GM18498 (cell line): ENCODE measurements around the gene MYO18A.

ENCODE experiments used
- ATAC-seq: cut with Tn5 transposase; IDR thresholded peaks from one replicate; pipeline ENCODE4 v1.9.1; 2021; ENCODE audit warnings: mild to moderate bottlenecking, moderate library complexity; ENCODE audit not compliant: unreplicated experiment

Gene MYO18A

DNA sequence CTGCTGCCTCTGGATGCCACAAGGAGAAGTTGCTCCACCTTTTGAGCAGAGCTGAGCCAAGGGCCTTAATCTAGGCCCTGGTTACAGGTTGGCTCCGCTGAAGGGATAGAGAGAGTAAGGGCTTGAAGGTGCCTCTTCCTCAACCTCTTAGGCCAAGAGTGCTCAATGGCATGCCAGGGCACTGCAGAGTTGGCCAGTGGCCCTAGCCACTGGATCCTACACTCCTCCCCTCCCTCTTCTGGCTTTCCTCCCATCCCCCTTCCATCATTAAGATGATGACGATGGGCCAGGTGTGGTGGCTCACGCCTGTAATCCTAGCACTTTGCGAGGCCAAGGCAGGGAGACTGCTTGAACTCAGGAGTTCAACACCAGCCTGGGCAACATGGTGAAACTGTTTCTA lies 50.5 kb downstream of the MYO18A start:
- no peak for ATAC-seq

DNA sequence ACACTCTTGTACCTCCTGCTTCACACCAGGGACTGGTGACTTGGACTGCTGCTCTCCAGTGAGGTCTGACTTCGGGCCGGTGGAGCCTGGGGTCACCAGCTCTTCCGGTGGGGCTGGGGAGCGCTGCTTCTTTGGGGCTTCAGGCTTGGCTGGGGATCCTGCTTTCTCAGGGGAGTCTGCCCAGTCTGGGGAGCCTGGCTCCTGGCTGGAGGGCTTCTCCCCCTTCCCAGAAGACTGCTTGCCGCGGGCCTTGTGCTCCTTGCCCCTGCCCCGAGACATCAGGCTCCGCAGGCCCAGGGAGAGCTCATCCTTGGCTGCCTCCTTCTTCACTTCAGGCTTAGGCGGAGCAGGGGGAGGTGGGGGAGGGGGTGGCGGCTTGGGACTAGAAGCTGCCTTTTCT lies 52.4 kb downstream of the MYO18A start:
- ATAC-seq: no peak

DNA sequence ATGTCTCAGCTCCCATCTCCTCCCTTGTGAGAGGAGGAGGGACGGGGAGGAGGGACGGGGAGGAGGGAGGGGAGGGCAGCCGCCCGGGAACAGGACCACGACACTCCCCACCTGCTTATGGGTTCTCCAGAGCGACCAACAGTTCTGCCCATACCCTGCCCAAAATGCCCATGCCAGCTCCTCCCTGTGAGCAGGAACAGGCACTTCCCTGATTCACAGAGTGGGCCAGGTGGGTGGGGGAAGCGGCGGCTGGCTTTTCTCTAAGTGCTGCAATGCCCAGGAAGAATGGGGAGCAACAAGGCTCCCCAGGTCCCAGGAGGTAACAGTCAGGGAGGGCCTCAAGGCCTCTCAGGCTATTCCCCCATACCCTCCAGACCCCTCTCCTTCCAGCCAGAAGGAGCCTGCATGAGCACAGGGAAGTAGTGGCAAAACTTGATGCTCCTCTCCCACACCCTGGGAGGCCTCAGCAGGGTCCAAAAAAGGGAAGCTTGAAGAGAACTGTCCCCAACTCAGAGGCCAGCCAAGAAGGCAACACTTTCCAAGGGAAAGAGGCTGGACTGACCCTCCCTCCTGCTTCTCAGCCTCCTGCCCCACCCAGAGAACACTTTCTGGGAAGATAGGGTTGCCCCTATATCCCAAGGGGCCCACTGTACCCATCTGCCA lies 53.8 kb downstream of the MYO18A start:
- no peak for ATAC-seq

DNA sequence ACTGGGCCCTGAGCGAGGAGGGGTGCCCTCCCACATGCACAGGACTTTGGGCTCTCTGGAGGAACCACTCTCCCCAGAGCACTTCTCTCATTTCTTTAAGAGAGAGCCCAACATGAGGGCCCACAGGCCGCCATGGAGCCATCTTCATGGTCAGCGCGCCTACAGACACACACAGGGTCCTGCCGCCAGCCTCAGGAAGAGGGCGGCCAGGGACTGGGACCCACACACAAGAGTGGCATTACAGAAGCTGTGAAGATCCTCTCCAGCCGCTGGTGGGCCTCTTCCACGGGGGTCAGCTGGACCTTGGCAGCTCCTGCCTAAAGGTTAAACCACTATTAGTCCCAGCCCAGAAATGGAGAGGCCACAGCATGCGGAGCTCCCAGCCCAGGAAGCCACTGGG lies 54.5 kb downstream of the MYO18A start:
- no peak for ATAC-seq

DNA sequence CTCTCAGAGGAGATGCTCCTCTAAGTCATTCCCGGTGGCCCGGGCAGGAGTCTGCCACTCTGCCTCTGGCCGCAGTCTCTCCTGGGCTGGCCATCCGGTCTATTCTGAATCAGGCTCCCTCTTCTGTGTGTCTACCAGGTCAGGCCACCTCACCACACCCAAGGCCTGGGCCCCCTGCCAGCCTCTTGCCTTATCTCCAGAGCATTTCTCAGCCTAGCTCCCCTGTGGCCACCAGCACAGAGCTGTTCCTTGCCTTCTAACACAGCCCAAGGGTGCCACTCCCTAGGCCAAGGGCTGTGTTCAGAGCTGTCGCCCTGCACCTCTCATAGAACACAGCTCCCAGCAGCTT lies 55.3 kb downstream of the MYO18A start:
- ATAC-seq: no peak

DNA sequence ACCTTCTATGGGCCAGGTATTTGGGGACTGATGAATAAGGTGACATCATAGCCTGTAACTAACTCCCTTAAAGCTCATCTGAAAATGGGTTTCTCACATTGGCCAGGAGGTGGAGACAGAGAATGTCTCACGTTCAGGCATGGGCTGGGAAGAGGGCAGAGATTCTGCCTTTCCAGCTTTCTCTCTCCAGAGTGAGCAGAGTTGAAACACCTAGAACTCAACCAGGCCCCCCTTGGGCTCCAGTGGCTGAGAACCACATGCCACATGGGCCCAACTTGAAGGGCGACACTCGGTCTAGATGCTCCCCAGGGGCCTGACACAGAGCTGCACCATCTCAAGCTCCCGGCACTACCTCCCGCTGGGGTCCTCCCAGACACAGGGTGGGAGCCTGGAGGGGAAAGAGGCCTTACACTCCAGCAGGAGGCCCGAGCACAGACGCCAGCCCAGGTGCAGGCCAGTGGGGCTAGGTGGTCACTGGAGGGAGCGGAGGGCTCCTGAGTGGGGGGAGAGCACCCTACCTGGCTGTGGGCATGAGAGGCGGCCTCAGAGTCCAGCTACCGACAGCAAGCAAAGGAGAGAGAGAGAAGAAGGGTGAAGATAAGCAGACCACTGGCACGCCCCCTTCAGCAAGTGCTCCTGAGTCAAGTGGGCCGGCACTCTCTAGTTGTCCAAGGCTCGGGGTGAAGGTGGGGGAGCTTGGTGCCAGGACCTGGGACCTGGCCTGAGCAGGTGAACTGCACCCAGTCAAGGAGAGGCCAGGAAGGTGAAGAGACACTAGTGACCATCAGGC lies 55.9 kb downstream of the MYO18A start:
- ATAC-seq: no peak

DNA sequence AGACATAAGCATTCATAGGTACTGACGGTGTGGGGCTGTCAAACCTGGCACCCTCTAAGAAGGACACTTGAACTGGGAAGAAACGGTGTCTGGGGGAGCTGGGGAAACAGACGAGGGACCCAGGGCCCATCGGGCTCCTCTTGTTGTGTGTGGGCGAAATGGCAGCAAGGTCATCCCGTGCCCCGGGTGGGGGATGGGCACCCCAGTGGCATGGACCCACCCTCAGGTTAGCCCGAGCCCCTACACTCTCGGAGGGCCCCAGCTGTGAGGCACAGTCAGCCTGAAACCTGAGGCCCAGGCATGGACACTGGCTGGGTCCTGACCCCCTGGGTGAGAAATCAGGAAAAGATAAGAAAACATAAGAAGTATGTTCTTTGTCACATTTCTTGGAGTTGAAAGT lies 57.1 kb downstream of the MYO18A start:
- no peak for ATAC-seq

DNA sequence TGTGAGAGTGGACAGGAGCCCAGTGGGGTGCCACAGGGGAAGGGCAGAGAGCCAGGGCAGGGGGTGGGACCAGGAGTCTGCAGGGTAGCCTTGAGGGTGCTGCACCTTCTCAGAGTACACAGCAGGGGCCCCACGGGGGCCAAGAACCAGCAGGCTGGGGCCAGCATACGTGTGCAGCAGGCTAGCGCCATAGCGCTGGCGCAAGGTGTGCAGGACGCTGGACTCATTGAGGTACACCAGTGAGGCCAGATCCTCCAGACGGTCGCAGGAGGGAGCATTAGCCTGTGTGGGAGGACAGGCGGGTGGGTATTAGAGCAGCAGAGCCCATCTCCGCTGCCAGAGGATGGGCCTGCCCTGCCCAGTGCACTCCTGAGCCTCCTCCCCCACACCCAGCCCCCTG lies 58.8 kb downstream of the MYO18A start:
- no peak for ATAC-seq

DNA sequence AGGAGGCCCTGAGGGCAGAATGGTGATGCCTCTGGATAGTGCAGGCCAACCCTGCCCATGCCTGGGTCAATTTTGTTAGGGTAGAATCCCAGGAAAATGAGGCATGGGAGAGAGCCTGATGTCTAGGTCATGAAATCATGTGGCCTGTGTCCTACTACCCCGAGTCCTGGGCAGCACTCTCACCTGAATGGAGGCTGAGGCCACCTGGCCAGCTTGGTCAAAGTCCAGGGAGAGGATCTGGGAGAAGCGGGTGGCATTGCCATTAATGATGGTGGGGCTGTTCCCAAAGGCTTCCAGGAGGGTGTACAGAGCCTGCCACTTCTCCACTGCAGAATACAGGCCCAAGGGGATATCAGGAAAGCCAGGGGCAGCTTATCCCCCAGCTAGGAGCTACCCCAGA lies 59.8 kb downstream of the MYO18A start:
- ATAC-seq: no peak

DNA sequence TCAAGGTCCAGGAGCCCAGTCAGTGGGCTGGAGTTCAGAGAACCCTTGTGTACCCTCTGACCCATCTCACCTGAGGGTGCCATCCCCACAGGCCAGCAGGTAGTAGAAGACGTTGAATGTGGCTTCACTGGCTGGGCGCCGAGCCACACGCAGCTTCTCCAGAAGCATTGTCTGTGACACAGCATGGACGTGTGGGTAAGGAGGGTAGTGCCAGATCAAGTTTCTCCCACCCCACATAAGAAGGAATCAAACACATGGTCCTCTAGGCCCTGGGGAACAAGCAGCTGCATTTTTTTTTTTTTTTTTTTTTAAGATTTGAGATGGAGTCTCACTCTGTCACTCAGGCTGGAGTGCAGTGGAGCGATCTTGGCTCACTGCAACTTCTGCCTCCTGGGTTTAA lies 60.9 kb downstream of the MYO18A start:
- ATAC-seq: no peak

DNA sequence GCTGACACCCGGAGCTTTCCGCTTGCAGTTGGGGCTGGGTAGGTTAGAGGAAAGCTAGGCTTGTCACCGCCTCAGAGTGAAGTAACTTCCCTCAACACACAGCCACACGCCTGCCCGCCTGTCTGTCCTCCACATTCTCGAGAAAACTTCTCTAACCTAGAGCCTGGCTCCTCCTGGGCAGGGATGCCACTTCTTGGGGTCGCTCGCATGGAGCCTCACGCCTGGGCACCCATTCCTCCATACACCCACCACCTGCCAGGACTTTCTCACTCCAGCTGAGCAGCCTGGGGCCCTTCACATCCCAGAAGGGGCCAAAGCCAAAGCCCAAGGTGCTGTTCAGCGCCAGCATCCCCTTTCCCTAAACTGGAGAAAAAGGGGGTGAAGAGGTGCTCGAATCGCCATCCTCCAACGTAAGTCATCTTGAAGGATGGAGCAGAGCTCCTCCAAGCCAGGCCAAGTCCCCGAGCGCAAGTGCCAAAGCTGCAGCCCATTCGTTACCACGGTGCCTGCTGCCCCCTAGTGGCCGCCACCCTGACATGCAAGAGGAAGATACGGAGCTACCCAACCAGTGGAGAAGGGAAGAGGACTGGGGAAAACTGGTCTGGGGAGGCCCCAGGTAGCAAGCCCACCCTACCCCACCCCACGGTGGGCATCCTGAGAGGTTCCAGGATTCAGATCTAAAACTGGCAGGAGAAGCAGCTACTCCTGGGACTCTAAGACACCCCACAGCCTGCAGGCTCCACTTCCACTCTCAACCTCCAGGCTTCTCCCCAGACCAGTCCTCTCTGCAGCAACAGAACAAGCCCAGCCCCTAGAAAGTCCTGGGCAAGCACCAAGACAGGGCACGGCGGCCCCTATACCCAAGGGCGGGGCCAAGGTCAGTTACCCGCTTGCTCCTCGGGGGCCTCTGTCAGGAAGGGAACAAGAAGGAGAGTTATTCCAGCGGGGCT lies 63.1 kb downstream of the MYO18A start:
- ATAC-seq: no peak

DNA sequence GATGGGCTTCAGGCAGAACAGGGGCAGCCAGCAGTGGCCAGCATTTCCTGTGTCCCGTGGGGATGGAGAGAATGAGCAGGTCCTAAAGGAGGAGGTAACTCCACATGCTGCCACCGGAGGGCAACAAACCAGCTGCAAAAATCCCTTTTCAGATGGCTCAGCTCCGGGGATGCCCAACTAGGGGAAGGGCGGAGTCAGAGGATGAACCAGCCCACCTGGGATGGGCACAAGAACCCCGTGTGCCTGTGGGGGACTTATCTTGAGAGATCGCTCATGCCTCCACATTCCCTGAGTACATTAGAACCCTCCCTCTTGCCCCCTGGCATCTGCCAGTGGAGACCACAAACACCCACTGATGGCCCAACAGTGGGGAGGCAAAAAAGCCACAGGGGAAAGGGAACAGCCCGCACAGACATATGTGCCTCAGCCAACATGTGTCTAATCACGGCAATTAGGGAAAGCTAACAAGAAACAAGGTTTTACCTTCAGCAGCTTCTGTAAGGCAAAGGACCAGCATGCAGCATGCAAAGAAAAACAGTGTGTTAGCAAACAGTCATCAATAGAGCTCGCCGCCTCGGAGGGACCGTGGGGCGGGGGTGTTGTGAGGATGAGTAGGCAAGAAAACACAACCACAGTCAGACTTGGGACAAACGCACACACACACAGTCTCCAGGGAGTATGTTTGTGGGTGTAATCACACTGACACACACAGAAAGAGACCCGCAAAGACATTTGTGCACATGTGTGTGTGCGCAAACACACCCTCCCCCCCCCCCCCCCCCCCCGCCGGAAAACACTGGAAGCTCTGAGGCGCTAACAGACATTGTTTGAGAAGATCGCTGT lies 64.0 kb downstream of the MYO18A start:
- ATAC-seq: no peak

DNA sequence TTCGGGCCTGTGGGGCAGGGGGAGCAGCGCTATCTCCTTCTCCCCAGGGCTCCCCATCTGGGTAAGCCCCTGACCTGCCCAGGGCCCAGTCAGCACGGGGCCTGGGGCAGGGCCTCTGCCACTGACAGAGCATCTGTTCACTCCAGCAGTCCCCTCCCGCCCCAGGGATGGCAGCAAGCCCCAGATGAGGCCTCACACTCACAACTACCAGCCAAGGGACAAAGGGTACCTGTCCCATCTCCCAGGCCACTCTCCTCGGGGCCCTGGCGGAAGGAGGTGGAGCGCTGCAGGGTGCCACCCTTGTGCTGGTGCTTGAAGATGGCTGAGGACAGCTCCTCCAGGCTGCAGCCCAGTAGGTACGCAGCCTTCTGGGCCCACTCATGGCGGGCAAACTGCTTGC lies 64.8 kb downstream of the MYO18A start:
- ATAC-seq: no peak

DNA sequence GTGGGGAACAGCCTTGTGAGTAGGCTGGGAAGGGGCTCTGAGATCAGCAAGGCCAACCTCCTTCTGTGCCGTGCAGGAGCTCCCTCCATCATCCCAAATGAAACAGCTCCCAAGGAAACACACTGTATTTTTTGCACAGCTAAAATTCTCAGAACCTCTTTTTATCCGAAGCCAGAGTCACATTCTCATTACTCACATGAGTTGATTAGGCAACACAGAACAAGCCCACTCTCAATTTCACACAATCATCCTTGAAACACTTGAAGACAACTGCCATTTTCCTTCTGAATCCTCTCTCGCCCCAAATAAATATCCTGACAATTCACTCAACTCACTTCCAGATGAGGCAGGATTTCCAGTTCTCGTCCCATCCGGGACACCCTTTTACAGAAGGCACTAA lies 66.1 kb downstream of the MYO18A start:
- no peak for ATAC-seq

DNA sequence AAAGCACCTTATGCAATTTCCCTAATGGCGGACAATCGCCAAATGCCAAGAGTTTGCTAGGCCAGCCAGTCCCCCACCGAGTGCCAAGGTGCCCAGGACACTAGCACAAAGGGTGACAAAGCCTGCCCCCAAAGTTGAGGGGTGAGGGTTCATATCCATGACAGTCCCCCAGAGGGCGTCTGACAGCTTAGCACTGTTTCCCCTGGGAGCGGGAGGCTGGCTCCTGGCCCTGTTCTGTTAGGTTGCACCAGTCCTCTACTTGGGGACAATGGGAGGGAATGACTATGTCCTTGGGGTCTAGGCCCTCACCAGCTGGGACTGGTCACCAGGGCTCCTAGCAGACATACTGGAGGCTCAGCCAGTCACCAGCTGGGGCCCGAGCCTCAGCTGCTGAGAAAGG lies 66.9 kb downstream of the MYO18A start:
- no peak for ATAC-seq

DNA sequence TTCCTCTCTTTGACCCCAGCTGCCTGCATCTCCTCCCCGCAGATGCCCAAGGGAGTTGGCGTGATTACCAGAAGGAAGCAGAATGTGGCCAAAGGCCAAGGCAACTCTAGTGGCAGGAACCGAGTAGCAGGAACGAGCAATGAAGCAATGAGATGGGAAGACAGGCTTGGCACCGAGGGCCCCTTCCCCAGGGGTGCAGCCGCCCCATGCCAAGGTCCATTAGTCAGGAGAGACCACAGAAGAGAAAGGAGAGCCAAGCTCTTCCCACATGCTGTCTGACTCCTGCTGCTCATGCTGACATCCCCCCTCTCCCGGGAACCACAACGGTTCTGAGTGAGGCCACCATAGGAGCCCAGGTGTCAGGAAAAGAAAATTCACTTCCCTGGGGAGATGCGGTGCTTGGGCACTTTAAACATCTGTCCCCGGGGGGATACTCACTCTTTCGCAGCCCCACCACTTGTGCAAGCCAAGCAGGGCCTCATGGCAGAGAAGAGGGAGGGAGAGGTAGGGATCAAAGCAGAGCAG lies 67.4 kb downstream of the MYO18A start:
- no peak for ATAC-seq

DNA sequence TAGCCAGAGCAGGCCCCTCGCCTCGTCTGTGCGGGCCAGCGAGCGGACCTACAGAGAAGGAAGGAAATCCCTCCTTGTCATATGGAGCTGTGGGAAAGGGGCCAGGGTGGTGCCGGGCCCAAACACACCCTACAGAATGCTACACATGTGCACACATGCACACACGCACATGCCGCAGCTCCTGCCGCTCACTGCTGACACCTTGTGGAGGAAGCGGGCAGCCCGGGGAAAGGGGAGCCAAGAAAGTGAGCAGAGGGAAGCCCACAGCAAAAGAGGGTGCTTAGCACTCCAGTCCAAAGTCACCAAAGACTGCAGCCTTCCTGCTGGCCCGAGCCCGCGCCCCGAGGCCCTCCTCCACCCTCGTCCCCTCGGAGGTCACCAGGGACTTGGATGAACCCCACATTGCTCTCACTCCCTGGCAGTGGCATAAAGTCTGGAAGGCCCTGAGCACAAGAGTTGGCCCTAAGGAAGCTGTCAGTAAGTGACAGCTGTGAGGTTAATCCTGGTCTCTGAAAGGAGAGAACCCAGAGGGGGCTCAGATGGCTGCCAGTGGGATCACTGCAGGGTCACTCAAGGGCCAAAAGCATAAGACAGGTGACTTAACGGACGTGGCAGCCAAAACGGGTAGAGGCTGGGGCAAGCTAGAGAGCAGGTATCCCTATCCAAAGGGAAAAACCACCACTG lies 68.2 kb downstream of the MYO18A start:
- ATAC-seq: no peak

DNA sequence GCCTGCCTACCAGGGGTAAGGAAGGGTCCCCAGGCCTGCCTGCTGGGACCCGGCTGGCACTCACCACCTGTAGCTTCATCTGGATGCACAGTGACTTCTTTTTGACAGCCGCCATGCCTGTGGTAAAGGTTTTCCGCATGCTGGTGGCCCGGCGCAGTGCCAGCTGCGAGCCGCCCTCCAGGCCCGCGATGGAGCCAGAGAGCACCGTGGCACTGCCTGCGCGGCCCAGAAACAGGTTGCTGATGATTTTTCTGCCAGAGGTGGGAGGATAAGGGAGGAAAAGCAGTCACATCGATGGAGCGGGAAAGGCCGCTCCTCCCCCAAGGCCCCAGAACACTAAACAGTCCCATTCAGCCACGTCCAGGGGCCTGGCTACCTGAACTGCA lies 69.8 kb downstream of the MYO18A start:
- no peak for ATAC-seq

DNA sequence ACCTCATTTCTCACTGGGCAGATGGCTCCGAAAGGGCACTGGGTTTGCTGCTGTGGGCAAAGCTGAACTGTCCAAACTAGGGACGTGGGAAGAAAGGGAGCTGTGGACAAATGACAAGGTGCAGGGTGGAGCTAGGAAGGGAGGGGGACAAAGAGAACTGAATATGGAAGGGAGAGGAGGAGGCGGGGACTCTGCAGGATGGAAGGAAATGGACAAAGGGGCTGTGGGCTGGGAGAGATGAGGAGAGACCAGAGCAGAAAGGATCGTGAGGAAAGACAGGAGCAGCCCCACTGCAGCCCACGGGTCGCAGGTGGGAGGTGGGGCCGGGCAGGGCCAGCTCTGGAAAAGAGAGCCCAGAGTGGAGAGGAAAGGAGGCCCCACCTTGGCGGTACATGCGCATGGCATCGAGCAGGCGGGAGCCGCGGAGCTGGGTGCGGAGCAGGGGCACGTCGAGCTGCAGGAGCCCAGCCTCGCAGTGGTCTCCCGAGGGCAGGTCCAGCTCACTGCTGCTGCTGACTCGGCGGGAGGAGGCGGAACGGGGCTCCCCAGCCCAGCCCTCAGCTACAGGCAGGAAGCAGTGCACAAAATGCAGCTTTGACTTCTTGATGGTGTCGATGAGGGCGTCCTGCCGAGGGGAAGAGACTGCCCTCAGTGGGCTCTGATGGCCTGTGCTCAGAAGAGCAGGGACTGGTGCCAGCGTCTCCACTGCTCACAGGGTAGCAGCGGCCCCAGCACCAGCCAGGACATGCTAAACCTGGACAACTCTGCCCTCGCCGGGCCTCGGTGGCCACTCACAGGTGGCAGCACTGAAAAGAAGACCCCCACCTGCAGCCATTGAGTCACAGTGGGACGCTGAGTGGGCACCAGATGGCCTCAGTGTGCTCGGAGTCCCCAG lies 70.5 kb downstream of the MYO18A start:
- no peak for ATAC-seq
